ENCODE measurements around the gene PSMC5.
"Not testable (repeated sequence)": the region's sequence is repeated elsewhere in the genome, so short reads cannot be mapped to it uniquely, and the experiment has no call there.

PSMC5 gene

GRCh38 chr17:63827002-63827800, at the start of gene PSMC5, which contains the start of gene FTSJ3:
Gene PSMC5 (plus strand): TSS chr17:63827431. CDS start chr17:63827491, 60 bp downstream.
Gene FTSJ3 (minus strand): TSS chr17:63827663. CDS start chr17:63826902, 761 bp downstream.
- peak; percentile 87 for DNase-seq

DNA sequence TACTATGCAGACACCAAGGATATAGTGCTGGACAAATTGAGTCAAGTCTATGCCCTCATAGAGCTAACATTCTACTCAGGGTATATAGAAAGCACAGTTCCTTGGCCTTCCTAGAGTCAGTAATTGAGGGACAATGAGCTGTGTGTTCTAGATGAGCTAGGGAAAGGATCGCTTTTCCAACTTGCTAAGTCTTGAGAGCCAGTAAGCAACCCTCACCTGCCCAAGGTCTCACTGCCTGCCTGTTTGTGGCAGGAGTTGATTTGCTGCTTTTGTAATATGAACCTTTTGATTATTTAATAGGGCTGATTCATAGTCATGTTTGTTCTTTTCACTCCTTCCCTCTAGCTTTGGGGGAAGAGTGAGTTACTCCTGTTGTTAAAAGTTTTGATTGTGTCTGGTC, 46.7 kb upstream of the PSMC5 start:
- DNase-seq, result no peak

DNA sequence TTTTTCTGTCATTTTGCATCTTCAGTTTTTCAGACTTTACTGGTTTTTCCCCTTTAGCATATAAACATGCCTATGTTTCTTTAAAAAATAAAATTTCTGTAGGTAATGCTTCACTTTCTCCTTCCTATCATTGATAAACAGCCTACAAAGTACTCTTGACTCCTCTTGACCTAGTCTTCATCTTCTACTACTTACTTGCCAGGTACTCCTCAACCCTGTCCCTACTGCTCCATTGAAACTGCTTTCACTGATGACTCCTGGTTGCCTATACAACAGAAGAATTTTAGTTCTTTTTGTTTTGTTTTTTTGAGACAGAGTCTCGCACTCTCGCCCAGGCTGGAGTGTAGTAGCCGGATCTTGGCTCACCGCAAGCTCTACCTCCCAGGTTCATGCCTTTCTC, 46.3 kb upstream of the PSMC5 start:
- no peak for DNase-seq

GRCh38 chr17:63783522-63783921, 43.7 kb upstream of the PSMC5 start:
- no peak for DNase-seq

- no peak for DNase-seq
These were observed 41.7 kb upstream of the PSMC5 start for GRCh38 chr17:63785556-63785955.

- DNase-seq, result no peak
These were observed 41.1 kb upstream of the PSMC5 start for GRCh38 chr17:63786117-63786516.

DNA sequence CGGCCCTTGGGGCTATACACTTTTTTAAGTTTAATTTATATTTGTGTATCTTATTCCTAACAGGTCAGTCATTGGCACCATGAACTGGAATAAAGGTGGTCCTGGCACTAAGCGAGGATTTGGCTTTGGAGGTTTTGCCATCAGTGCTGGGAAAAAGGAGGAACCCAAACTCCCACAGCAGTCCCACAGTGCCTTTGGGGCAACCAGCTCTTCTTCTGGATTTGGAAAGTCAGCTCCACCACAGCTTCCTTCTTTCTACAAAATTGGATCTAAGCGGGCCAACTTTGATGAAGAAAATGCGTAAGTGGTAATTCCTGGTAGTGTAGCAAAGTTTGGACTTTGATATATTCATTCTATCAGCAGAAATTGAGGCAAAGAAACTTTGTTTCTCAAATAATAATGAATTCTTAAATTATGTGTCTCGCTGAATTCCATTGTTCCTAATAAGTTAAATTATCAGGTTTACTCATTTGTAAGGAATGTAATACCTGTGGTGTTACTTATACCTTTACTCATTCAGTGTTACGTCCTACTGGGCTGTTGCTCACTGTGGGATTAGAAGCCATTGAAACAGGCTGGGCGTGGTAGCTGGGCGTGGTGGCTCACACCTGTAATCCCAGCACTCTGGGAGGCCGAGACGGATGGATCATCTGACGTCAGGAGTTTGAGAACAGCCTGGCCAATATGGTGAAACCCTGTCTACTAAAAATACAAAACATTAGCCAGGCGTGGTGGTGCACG, 40.1 kb upstream of the PSMC5 start:
- no peak for DNase-seq

DNA sequence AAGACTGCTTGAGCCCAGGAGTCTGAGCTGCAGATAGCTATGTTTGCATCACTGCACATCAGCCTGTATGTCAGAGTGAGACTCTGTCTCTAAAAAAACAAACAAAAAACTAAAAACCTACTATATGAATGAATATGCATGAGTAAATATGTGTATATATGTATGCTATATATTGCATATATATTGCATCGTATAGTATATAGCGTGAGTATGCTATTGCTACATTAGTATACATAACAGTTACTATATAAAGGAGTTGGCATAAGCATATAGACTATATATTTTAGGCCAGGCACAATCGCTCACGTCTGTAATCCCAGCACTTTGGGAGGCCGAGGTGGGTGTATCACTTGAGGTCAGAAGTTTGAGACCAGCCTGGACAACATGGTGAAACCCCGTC, 37.2 kb upstream of the PSMC5 start:
- DNase-seq, result no peak

- no peak for DNase-seq
These were observed 35.0 kb upstream of the PSMC5 start for GRCh38 chr17:63792055-63792729.

GRCh38 chr17:63796375-63796774, 30.9 kb upstream of the PSMC5 start:
- not testable (repeated sequence) for DNase-seq

GRCh38 chr17:63798572-63799106, 28.6 kb upstream of the PSMC5 start:
- DNase-seq, result no peak

GRCh38 chr17:63800783-63801182, 26.4 kb upstream of the PSMC5 start:
- no peak for DNase-seq

- no peak for DNase-seq
These were observed 22.9 kb upstream of the PSMC5 start for GRCh38 chr17:63804328-63804727.

- no peak for DNase-seq
These were observed 21.6 kb upstream of the PSMC5 start for GRCh38 chr17:63805591-63805990.

- no peak for DNase-seq
These were observed 17.3 kb upstream of the PSMC5 start for GRCh38 chr17:63809970-63810369.

- DNase-seq, result no peak
These were observed 11.1 kb upstream of the PSMC5 start for GRCh38 chr17:63816123-63816522.

- DNase-seq, result no peak
These were observed 10.6 kb upstream of the PSMC5 start for GRCh38 chr17:63816669-63817068.

DNA sequence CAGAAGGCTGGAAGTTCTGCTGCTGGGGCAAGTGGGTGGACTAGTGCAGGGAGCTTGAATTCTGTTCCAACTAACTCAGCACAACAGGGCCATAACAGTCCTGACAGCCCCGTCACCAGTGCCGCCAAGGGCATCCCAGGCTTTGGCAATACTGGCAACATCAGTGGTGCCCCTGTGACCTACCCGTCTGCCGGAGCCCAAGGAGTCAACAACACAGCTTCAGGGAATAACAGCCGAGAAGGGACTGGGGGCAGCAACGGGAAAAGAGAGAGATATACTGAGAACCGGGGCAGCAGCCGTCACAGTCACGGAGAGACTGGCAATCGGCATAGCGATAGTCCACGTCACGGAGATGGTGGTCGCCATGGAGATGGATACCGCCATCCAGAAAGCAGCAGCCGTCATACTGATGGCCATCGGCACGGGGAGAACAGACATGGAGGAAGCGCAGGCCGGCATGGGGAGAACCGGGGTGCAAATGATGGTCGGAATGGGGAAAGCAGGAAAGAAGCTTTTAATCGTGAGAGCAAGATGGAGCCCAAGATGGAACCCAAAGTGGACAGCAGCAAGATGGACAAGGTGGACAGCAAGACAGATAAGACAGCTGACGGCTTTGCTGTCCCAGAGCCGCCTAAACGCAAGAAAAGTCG, 9.4 kb upstream of the PSMC5 start:
- no peak for DNase-seq

DNA sequence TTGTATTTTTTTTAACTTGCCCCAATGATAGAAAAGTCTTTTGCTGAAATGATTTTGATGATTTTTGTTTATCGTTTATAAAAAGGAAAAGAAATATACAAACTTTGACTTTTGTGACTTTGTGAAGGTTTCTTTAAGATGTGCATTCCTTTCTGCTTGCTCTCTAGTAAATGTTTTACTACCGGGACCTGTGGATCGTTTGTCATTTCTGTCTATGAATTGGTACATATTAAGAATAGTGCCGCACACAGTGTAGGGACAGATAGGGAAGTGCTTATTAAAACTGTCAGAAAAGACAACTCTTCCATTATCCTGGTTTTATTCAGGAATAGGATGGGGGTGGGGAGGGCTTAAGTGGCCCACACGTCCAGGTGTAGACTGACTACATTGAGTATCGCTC, 8.1 kb upstream of the PSMC5 start:
- DNase-seq, result no peak

GRCh38 chr17:63819585-63820537, 7.4 kb upstream of the PSMC5 start:
- DNase-seq, result no peak

GRCh38 chr17:63820963-63821561, 6.2 kb upstream of the PSMC5 start:
- DNase-seq, result no peak
